Breast epithelium (tissue), 4 donors: ENCODE data around the gene CACHD1. TPM values are rescaled to one million over a fixed set of nuclear protein-coding genes. Genes with fewer than 3 reads are reported as not detected.

Experiments used
- DNase-seq, 2 donors: peaks; one replicate each; pipeline ENCODE4 v3.0.0-alpha.2; 2019; ENCODE audit warnings: low spot score in 2 of 2
- H3K27ac ChIP-seq, 2 donors: fragments of 200-600 bp; sonication (generic) in 1 of 2; one replicate each; pipeline ENCODE4 v1.5.1; 2016 to 2019; ENCODE audit warnings: mild to moderate bottlenecking in 1 of 2
- H3K27me3 ChIP-seq, 2 donors: fragments of 200-600 bp; sonication (generic) in 1 of 2; one replicate each; pipeline versions ENCODE4 v1.5.1 to v1.6.0; 2017 to 2019; ENCODE audit warnings: control low read depth in 1 of 2, mild to moderate bottlenecking in 1 of 2
- H3K36me3 ChIP-seq: fragments of 200-600 bp; one replicate; pipeline ENCODE4 v1.5.1; 2019
- H3K4me1 ChIP-seq, 2 donors: fragments of 200-600 bp; sonication (generic); one replicate each; pipeline ENCODE4 v1.5.1; 2016 to 2019; ENCODE audit warnings: control low read depth in 1 of 2
- H3K4me3 ChIP-seq, 3 donors: fragments of 200-600 bp; sonication (generic); 1 replicate in 2 of 3; 2 replicates in 1 of 3; pipeline ENCODE4 v1.5.1; 2016 to 2019; ENCODE audit warnings: mild to moderate bottlenecking in 3 of 3, moderate library complexity in 2 of 3
- H3K9me3 ChIP-seq, 2 donors: fragments of 200-600 bp; sonication (generic) in 1 of 2; one replicate each; pipeline ENCODE4 v1.5.1; 2016 to 2019; ENCODE audit warnings: control low read depth in 1 of 2
- CTCF ChIP-seq, 3 donors: fragments of 450-650 bp; IDR thresholded peaks; one replicate each; pipeline ENCODE4 v1.5.1; 2016 to 2017; ENCODE audit warnings: antibody characterized with exemption in 3 of 3, mild to moderate bottlenecking in 3 of 3, moderate library complexity in 3 of 3
- POLR2A ChIP-seq: fragments of 450-650 bp; IDR thresholded peaks from one replicate; pipeline ENCODE4 v1.6.1; 2016; ENCODE audit warnings: antibody characterized with exemption, mild to moderate bottlenecking, moderate library complexity
- POLR2AphosphoS5 ChIP-seq, 3 donors: sonication (generic); formaldehyde crosslinking; IDR thresholded peaks; one replicate each; pipeline ENCODE4 v1.6.1; 2017; ENCODE audit warnings: antibody characterized with exemption in 3 of 3
- intact Hi-C: fragments of 100-400 bp; cut with DNase I; formaldehyde crosslinking; loops from one replicate; pipeline ENCODE4 v1.15.1; 2023; ENCODE audit warnings: low total_unique reads
- total RNA-seq, 3 donors: library from RNA; depleted of rRNA; stranded (reverse); fragments of >200 nt; gene quantifications; one replicate each; pipeline ENCODE4 v1.1.0, GENCODE V29; 2016

The CACHD1 gene
- total RNA-seq, 3 donors from 2014 or later = 21.6 to 31.9 (median 25.3) TPM

GRCh38 chr1:64561993-64562392 lies 92.1 kb downstream of the CACHD1 start:
- Histone ChIP-seq H3K4me1 (no peaks in the 10 kb centered on the region), H3K4me3 (no peak overlapping the region), H3K27ac (no peak overlapping the region), H3K36me3 (no peaks in the 10 kb centered on the region), H3K27me3 (no peaks in the 10 kb centered on the region), H3K9me3 (peaks cover 4 to 10% of the 10 kb centered on the region in 2 donors)
- TF ChIP-seq POLR2AphosphoS5 (IDR thresholded peaks at IDR 0.05) = no peak
- no peak for TF ChIP-seq CTCF (IDR thresholded peaks at IDR 0.05)
- no peak for TF ChIP-seq POLR2A
- DNase-seq = no peak
- intact Hi-C loops = no loop called here

- TF ChIP-seq POLR2AphosphoS5 (IDR thresholded peaks at IDR 0.05) (no peak), POLR2A (no peak), CTCF (IDR thresholded peaks at IDR 0.05) (no peak)
- Histone ChIP-seq H3K36me3 (no peaks in the 10 kb centered on the region), H3K27ac (no peak overlapping the region), H3K4me1 (no peaks in the 10 kb centered on the region), H3K9me3 (peaks cover 4 to 10% of the 10 kb centered on the region in 2 donors), H3K27me3 (no peaks in the 10 kb centered on the region), H3K4me3 (no peak overlapping the region)
- DNase-seq = no peak
- intact Hi-C loops = no loop called here
These were observed 94.1 kb downstream of the CACHD1 start for GRCh38 chr1:64563958-64564565.

- intact Hi-C loops = no loop called here
- no peaks in the 10 kb centered on the region for H3K36me3 ChIP-seq
- no peaks in the 10 kb centered on the region for H3K27me3 ChIP-seq
- no peak overlapping the region for H3K27ac ChIP-seq
- no peak for TF ChIP-seq CTCF (IDR thresholded peaks at IDR 0.05)
- peaks cover 4 to 10% of the 10 kb centered on the region in 2 donors for H3K9me3 ChIP-seq
- H3K4me3 ChIP-seq = no peak overlapping the region
- DNase-seq = no peak
- no peaks in the 10 kb centered on the region for H3K4me1 ChIP-seq
These were observed 95.0 kb downstream of the CACHD1 start for GRCh38 chr1:64564891-64565290.

DNA sequence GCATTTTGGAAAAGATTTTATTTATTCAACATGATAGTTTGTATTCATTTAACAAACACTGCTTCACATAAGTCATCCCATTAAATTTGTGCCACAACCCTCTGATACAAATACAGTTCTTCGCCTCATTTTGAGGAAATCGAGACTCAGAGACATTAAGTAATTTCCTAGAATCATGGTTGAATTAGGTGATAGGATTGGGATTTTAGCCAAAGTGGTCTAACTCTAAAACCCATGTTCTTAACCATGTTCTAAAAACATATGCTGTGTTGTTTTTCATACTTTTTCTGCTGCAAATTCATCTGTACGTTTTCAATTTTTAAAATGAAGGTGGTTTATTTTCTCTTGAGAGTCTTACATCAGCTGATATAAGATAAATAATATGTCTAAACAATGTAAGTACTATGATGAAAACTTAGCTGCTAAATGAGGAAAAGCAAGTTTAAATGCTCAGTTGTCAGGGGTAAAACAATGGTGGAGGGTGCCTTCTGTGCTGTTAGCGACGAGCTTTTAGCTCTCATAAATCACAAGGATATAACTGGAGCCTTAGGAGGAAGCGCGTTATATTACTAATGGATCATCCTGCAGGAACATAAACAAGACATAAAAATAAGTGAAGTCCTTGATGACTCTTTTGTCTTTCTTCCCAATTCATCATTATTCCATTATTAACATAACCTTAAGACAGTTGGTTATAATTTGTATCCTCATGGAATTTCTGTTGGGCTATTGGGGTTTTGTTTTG lies 97.7 kb downstream of the CACHD1 start:
- Histone ChIP-seq H3K27ac (no peak overlapping the region), H3K36me3 (no peaks in the 10 kb centered on the region), H3K9me3 (peaks cover 0 to 3% of the 10 kb centered on the region in 2 donors), H3K27me3 (no peaks in the 10 kb centered on the region), H3K4me3 (no peak overlapping the region), H3K4me1 (no peaks in the 10 kb centered on the region)
- intact Hi-C loops = no loop called here
- no peak for DNase-seq
- TF ChIP-seq POLR2A = no peak
- no peak for TF ChIP-seq CTCF (IDR thresholded peaks at IDR 0.05)
- TF ChIP-seq POLR2AphosphoS5 (IDR thresholded peaks at IDR 0.05) = no peak

- no peak overlapping the region for H3K27ac ChIP-seq
- H3K4me3 ChIP-seq = no peak overlapping the region
- TF ChIP-seq CTCF (IDR thresholded peaks at IDR 0.05) (no peak), POLR2A (no peak), POLR2AphosphoS5 (IDR thresholded peaks at IDR 0.05) (no peak)
- intact Hi-C loops = no loop called here
- no peaks in the 10 kb centered on the region for H3K4me1 ChIP-seq
- H3K36me3 ChIP-seq = no peaks in the 10 kb centered on the region
- no peaks in the 10 kb centered on the region for H3K27me3 ChIP-seq
- no peak for DNase-seq
- H3K9me3 ChIP-seq = no peaks in the 10 kb centered on the region
These were observed 98.2 kb downstream of the CACHD1 start for GRCh38 chr1:64568171-64568450.
